ENCODE measurements around the gene TIAM2. TPM values are rescaled to one million over a fixed set of nuclear protein-coding genes. Genes with fewer than 3 reads are reported as not detected.
"Not testable (repeated sequence)": the region's sequence is repeated elsewhere in the genome, so short reads cannot be mapped to it uniquely, and the experiment has no call there.

Gene TIAM2
- polyA plus RNA-seq, 5 donors, result 15.9 to 24.3 (median 21.1) TPM

DNA sequence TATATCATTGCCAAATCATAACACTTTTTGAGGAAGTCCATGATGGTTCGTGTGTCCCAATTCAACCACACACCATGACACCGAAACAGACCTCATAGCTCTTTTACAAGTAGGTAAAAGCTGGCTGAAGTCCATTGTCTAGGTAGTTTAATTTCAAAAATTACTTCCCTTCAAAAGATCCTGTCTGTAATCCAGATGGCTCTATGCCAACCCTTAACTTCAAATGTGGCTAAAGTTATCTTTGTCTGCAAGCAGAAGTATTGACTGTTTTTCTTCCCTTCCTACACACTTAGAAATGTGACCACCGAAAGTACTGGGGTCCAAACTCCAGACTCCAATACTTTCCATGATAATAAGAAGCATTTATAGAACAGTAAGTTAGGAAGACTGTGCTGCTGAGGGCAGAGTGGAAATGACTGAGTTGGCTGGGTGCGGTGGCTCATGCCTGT is 8.3 kb upstream of the TIAM2 start:
- DNase-seq, result no peak

- DNase-seq, result no peak
These were observed 5.7 kb upstream of the TIAM2 start for GRCh38 chr6:154989448-154989847.

DNA sequence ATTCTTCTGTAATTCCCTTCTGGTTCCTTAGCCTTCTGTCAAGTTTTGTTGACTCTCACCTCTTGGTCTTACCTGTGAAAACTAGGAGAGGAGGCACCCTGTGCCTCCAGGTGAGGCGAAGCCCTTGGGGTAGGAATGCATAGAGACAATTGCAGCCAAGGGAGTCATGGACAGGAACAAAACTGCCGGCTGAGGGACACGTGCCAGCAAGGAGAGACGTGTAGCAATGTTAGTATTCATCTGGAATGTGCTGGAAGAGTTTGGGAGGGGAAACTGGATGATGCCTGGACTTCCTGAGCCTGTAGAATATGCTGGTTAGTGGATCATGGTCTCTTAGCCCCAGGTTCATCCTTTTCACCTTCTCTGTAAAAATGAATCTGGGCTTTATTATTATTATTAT is 3.9 kb upstream of the TIAM2 start:
- no peak for DNase-seq

GRCh38 chr6:154993026-154993425 is 2.1 kb upstream of the TIAM2 start:
- no peak for DNase-seq

- no peak for DNase-seq
These were observed 1.4 kb upstream of the TIAM2 start for GRCh38 chr6:154993710-154994109.

DNA sequence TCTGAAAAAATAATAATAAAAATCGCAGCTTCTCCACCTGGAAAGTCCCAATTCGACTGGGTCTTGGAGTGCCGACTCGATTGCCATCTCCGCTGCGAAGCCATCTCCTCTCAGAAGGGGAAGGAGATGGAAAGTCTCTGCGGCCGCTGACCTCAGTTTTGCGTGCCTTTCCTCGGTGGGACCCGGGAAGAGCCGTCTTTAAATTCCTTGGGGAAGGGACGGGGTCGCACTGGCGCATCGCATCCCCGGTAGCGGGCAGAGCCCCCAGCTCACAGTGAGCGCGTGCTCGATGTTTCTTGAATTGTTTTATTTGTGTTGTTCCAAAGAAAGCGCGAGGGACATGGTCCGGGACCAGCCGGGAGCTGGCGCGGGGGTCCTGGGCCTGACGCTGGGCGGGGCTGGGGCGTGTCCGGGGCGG is 270 bp upstream of the TIAM2 start:
- DNase-seq, result no peak

GRCh38 chr6:154996016-154996590 is 988 bp downstream of the TIAM2 start:
- DNase-seq, result no peak

DNA sequence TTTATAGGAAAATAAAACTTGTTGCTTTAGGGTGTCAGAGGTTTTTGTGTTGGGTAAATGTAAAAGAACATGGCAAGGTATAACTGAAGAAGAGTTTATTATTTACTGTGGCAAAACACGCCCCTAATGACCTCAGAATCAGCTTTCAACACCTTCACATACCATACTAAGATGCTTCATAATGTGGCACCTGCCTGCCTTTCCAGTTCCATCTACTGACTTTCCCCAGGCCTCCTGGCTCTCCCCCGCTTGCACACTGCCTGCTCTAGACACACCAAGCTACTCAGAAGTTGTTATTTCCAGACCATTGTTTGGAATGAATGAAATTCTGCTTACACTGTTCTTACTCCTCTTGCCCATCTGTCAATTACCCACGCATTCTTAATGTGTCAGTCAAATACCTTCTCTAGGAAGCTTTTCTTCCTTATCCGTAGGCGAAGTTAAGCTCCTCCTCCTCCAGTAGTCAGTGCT is 1.8 kb downstream of the TIAM2 start:
- no peak for DNase-seq

- DNase-seq, result no peak
These were observed 3.7 kb downstream of the TIAM2 start for GRCh38 chr6:154998855-154999254.

- DNase-seq, result no peak
These were observed 6.4 kb downstream of the TIAM2 start for GRCh38 chr6:155001482-155001881.

GRCh38 chr6:155001934-155002333 is 6.8 kb downstream of the TIAM2 start:
- no peak for DNase-seq

DNA sequence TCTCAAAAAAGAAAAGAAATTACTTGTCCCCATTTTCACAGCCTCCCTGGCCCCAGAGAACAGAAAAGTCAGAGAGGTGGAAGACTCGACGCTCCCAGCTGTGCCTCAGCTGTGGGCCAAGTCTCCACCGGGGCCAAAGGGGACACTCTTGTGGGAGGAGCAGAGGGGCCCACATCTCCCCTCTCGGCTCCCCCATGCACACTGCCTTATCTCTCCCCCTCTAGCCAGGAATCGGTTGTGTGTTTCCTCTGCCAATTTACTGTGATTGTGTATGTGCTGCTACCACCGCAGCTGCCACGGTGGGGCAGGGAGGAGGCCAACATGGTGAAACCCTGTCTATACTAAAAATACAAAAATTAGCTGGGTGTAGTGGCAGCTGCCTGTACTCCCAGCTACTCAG is 8.4 kb downstream of the TIAM2 start:
- peak in 1 of 2 donors; percentile 21 for DNase-seq

DNA sequence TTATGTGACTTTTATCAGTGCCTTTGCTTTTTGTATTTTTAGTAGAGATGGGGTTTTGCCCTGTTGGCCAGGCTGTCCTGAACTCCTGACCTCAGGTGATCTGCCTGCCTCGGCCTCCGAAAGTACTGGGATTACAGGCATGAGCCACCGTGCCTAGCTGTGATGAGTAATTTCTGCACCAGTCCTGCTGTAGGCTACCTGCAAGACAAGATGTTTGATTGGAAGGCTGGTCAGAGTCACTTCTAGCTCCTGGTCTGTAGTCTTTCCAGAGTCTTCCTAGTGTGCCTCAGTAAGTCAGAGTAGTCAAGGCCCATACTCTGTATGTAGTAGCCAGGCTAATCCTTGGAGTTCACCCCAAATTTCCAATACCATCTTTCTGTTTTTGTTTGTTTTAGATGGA is 8.9 kb downstream of the TIAM2 start:
- DNase-seq, result no peak

- DNase-seq, result no peak
These were observed 9.7 kb downstream of the TIAM2 start for GRCh38 chr6:155004576-155005372.

DNA sequence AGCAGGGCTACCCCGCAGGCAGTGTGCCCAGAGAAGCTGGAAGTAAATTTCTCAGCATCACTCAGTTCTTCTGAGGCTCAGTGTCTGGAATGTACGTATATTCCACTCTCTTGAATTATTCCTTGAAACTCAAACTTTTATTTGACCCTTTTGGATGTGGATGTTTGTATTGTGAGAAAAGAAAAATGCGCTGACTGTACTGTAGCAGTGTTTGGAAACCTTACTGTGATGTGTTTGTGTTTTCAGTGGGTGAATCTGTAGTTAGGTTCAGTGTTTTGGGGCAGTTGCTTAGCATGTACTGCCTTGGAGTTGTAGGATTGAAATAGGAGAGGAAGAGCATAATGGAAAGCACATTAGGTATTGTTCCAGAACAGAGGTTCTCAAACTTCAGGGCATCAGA is 13.5 kb downstream of the TIAM2 start:
- DNase-seq, result no peak

- no peak for DNase-seq
These were observed 15.8 kb downstream of the TIAM2 start for GRCh38 chr6:155010940-155011339.

GRCh38 chr6:155011809-155012291 is 16.7 kb downstream of the TIAM2 start:
- DNase-seq, result peak in 1 of 2 donors; percentile 32

DNA sequence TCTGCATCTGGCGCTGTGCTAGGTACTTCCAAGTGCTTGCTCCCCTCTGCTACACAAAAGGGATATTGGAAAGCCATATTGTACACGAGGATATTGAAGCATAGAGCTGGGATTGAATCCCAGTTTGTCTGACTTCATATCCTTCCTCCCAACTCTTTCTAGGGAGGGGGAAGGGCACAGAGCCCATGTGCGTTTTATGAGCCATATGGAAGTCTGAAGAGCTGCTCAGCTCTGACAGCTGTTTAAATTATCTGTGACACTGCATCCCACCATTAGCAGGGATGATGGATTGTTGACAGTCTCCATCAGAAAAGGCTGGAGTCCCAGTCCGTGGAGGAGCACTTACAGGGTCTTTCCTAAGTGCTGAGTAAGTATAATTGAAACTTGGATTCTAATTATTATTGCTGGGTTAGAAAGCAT is 18.4 kb downstream of the TIAM2 start:
- peak; percentile 57 for DNase-seq

GRCh38 chr6:155014137-155014536 is 19.0 kb downstream of the TIAM2 start:
- no peak for DNase-seq

DNA sequence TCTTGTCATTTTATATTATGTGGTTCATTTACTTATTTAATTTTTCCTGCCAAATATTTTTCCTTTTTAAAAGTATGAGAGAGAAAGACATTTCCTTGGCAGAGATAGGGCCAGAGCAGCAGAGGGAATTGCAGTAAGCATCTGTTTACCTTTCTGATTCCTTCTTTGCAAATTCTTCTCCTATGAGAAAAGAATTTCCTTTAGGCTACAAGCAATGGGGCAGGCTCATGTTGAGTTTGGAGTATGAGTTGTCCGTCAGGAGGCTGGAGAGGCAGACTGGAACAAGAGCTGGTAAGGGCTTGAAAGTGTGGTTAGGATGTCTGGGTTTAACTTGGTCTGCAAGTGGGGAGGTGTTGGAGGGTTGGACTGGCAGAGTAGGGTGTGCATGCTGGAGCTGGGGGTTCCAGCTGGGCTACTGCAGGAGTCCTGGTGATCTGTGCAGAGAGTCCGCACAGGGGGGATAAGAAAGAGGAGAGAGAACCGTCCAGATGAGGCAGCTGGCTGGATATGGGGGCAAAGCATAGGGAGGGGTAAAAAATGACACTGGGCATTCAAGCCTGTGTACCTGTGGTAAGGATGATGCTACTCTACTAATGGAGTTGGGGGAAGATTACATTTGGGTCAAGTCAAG is 19.7 kb downstream of the TIAM2 start:
- DNase-seq, result no peak

DNA sequence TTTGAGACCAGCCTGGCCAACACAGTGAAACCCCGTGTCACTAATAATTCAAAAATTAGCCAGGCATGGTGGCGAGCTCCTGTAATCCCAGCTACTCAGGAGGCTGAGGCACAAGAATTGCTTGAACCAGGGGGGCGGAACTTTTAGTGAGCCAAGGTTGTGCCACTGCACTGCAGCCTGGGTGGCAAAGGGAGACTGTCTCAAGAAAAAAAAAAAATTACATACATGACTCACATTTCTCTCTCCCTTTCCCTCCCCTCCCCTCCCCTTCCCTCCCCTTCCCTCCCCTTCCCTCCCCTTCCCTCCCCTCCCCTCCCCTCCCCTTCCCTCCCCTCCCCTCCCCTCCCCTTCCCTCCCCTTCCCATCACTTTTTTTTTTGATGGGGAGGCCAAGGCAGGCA is 23.3 kb downstream of the TIAM2 start:
- not testable (repeated sequence) for DNase-seq

- no peak for DNase-seq
These were observed 26.6 kb downstream of the TIAM2 start for GRCh38 chr6:155021680-155022079.

- DNase-seq, result no peak
These were observed 27.6 kb downstream of the TIAM2 start for GRCh38 chr6:155022721-155023120.

Measured in right lung (tissue), 5 donors.